Heart left ventricle (tissue), 16 donors: ENCODE measurements around the gene DRC7. TPM values are rescaled to one million over a fixed set of nuclear protein-coding genes. Genes with fewer than 3 reads are reported as not detected.

Experiments used
- ATAC-seq, 4 donors: fragments of 200-7000 bp; cut with Tn5 transposase; one replicate each; pipeline ENCODE4 v1.9.1; 2020 to 2022; ENCODE audit warnings: moderate library complexity in 4 of 4, mild to moderate bottlenecking in 3 of 4, moderate number of reproducible peaks in 1 of 4
- DNase-seq, 5 donors: peaks; one replicate each; pipeline ENCODE4 v3.0.0-alpha.2; 2020
- H3K27ac ChIP-seq, 12 donors: fragments of 200-600 bp; sonication (generic) in 4 of 12; one replicate each; pipeline versions ENCODE4 v1.5.0 to v1.8.0; 2016 to 2022; ENCODE audit warnings: mild to moderate bottlenecking in 2 of 12
- H3K27me3 ChIP-seq, 9 donors: fragments of 200-600 bp; sonication (generic) in 2 of 9; one replicate each; pipeline versions ENCODE4 v1.5.1 to v1.8.0; 2016 to 2022; ENCODE audit warnings: mild to moderate bottlenecking in 3 of 9
- H3K36me3 ChIP-seq, 9 donors: fragments of 200-600 bp; sonication (generic) in 2 of 9; one replicate each; pipeline versions ENCODE4 v1.5.0 to v1.8.0; 2018 to 2022; ENCODE audit warnings: mild to moderate bottlenecking in 2 of 9
- H3K4me1 ChIP-seq, 12 donors: fragments of 200-600 bp; sonication (generic) in 4 of 12; one replicate each; pipeline versions ENCODE4 v1.5.0 to v1.8.0; 2016 to 2022; ENCODE audit warnings: mild to moderate bottlenecking in 3 of 12
- H3K4me3 ChIP-seq, 12 donors: fragments of 200-600 bp; sonication (generic) in 4 of 12; one replicate each; pipeline versions ENCODE4 v1.5.0 to v1.8.0; 2017 to 2022; ENCODE audit warnings: mild to moderate bottlenecking in 9 of 12, moderate library complexity in 4 of 12
- H3K9me3 ChIP-seq, 12 donors: fragments of 200-600 bp; sonication (generic) in 4 of 12; one replicate each; pipeline versions ENCODE4 v1.5.0 to v1.8.0; 2016 to 2022; ENCODE audit warnings: mild to moderate bottlenecking in 1 of 12
- POLR2A ChIP-seq, 2 donors: fragments of 450-650 bp; IDR thresholded peaks; one replicate each; pipeline ENCODE4 v1.6.1; 2017; ENCODE audit warnings: antibody characterized with exemption in 2 of 2, mild to moderate bottlenecking in 2 of 2, moderate library complexity in 2 of 2
- WGBS, 4 donors: extraction: QIAGEN DNeasy Blood & Tissue Kit in 2 of 4; methylation state at CpG; one replicate each; pipeline versions ENCODE4 v1.1.5 to v1.1.7; 2013 to 2018; 5-methylcytosine and 5-hydroxymethylcytosine counted together
- intact Hi-C, 10 donors: fragments of 100-400 bp; cut with DNase I; formaldehyde crosslinking; loops; one replicate each; pipeline versions ENCODE4 v1.11.1 to v1.14.2; 2022
- polyA plus RNA-seq, 2 donors: library from polyadenylated mRNA; stranded (reverse); fragments of 200-250 nt; gene quantifications; one replicate each; pipeline ENCODE4 v1.2.3, GENCODE V29; 2013
- total RNA-seq, 9 donors: library from RNA; depleted of rRNA in 2 of 9; stranded (reverse); fragments of >200 nt in 2 of 9; fragmentation: NEBNext Ultra II Directional in 3 of 9; extraction: Animal tissue kit (Norgen Biotek cat#: 25700) in 3 of 9; gene quantifications; one replicate each; pipeline versions ENCODE4 v1.1.0 to v1.2.4, GENCODE V29; 2016 to 2023
- TF ChIP-seq, protein P1 (sequence below), 12 donors: fragments of 200-600 bp; sonication (generic) in 4 of 12; IDR thresholded peaks; one replicate each; pipeline versions ENCODE4 v1.5.0 to v1.8.0; 2018 to 2022; ENCODE audit warnings: antibody characterized with exemption in 12 of 12, mild to moderate bottlenecking in 5 of 12
- donor health status: ischemic (EF 13 %, LVEDD 7.1; RV severe dilation, severe dysfunction).
- donor health status: healthy with polysubstance abuse.
- donor health status: DM: no; HTN: yes; CAD: no.
- donor health status: DM: no; HTN: no; CAD: no.
- donor health status: ischemic (EF 25% LVEDD 6.9; RV normal size, moderate dysfunction).
- donor health status: ischemic (EF 25% LVEDD 5.7; RV mildly dilated, moderate dysfunction).
- donor health status: healthy.
- donor health status: DM: yes; HTN: yes; CAD: no.
- donor health status: ischemic (EF 35%, LVEDD 5.7; RV mildly dilated, moderate dysfunction).
- donor health status: nonischemic (EF 11% LVEDD 7.7; RV severe dilation, severe dysfunction).
- donor health status: DM: yes; HTN: yes; CAD: no.
- donor health status: PGD.
- donor health status: ischemic (EF 29% LVEDD 5.4; RV normal size, mild dysfunction).
- donor health status: nonischemic (EF 23%, LVEDD 6.1; RV moderate dilation, normal function).

DRC7 gene
- total and polyA plus RNA-seq, 11 donors = 0.29 TPM; not detected in 10

DNA sequence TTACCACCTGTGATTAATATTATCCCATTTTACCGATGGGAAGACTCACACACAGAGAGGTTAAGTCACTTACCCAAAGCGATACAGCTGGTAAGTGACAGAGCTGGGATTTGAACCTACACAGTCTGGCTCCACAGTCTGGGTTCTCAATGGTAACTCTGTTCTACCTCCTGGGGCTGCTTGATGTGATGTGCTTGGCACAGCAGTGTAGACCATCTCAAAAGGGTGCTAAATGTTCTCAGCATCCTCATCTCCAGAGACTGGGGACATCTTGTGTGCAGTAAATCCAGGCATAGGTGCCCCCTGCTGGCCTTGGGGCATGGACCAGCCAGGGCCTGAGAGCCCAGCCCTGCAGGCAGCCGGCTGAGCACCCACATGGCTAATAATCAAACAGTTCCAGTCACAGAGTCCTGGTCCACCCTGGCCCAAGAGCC, 25.6 kb downstream of the DRC7 start:
- ATAC-seq (peak in 3 of 4 donors; percentile 75 to 87 (median 76)), DNase-seq (peak in 4 of 5 donors; percentile 42 to 52 (median 50))
- no peaks in the 10 kb centered on the region for H3K9me3 ChIP-seq
- H3K4me3 ChIP-seq = no peak overlapping the region
- 69 to 92% (median 74%) methylated on average over 2 to 3 of the region's 3 CpGs for WGBS, 4 donors
- peaks cover 0 to 5% (median 0%) of the 10 kb centered on the region in 9 donors for H3K27me3 ChIP-seq
- no peaks in the 10 kb centered on the region for H3K4me1 ChIP-seq
- intact Hi-C loops = loop anchor here (1.0 to 5.0 kb wide), 7 partner anchors 48 to 144 kb away; no protein-coding TSS in a partner anchor
- H3K27ac ChIP-seq = no peak overlapping the region
- no peaks in the 10 kb centered on the region for H3K36me3 ChIP-seq
- TF ChIP-seq, protein P1, sequence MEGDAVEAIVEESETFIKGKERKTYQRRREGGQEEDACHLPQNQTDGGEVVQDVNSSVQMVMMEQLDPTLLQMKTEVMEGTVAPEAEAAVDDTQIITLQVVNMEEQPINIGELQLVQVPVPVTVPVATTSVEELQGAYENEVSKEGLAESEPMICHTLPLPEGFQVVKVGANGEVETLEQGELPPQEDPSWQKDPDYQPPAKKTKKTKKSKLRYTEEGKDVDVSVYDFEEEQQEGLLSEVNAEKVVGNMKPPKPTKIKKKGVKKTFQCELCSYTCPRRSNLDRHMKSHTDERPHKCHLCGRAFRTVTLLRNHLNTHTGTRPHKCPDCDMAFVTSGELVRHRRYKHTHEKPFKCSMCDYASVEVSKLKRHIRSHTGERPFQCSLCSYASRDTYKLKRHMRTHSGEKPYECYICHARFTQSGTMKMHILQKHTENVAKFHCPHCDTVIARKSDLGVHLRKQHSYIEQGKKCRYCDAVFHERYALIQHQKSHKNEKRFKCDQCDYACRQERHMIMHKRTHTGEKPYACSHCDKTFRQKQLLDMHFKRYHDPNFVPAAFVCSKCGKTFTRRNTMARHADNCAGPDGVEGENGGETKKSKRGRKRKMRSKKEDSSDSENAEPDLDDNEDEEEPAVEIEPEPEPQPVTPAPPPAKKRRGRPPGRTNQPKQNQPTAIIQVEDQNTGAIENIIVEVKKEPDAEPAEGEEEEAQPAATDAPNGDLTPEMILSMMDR (IDR thresholded peaks at IDR 0.05) = peak; percentile 43 to 61 (median 54)
- no peak for TF ChIP-seq POLR2A (IDR thresholded peaks at IDR 0.05)

DNA sequence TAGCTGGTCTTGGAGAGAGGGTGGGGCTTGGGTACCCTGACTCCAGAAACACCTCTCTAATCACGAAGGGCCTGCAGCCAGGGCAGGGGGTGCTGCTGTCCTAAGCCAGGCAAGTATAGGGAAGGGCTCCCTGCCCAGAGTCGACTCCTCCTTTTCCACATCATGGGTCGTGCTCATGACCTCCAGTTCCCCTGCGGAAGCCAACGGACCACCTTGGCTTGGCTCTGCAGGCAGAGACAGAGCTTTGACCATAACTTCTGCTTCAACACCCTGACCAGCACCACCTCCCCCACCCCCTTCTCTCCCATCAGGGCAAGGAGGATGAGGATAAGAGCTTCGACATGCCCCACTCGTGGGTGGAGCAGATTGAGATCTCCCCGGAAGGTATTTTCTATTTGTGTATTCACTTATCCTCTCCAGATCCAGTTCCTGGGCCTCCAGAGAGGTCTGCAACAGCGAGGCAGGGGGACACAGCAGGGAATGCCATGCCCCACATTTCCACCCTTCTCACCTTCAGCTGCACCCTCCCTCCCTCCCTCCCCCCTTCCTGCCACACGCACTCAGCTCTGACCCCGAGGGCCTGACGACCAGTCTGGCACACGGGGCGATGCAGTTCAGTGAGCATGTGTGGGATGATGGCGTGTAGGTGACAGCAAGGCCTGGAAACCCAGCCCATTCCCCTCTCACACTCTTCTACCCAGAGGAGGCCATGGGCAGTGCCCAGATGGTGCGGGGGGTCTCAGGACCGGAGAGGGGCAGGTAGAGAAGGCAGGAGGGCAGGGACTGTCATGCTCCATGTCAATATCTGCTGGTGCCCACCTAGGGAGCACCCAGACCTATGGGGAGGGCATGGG, 27.0 kb downstream of the DRC7 start:
- Histone ChIP-seq H3K27ac (no peak overlapping the region), H3K4me1 (no peaks in the 10 kb centered on the region), H3K4me3 (no peak overlapping the region), H3K36me3 (no peaks in the 10 kb centered on the region), H3K9me3 (no peaks in the 10 kb centered on the region), H3K27me3 (peaks cover 0 to 1% (median 0%) of the 10 kb centered on the region in 9 donors)
- ATAC-seq (no peak), DNase-seq (no peak)
- no peak for TF ChIP-seq POLR2A (IDR thresholded peaks at IDR 0.05)
- TF ChIP-seq, protein P1 (IDR thresholded peaks at IDR 0.05) = no peak
- intact Hi-C loops = loop anchor here (2.0 to 5.0 kb wide), 6 partner anchors 49 to 145 kb away; no protein-coding TSS in a partner anchor
- WGBS, 4 donors = 71 to 77% (median 75%) methylated on average over 16 to 17 of the region's 17 CpGs

DNA sequence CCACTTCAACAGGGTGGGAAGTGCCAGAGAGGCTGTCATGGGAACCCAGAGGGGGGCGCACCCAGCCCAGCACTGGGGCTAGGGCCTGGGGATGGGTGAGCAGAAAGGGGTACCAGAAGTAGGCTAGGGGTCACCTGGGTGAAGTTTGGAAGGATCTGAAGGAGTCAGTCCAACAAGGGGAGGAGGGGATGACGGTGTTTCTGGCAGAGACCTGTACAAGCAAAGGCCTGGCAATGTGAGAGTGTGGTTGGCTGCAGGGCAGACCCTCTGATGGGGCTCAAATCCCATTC, 27.5 kb downstream of the DRC7 start:
- no peaks in the 10 kb centered on the region for H3K4me1 ChIP-seq
- TF ChIP-seq, protein P1 (IDR thresholded peaks at IDR 0.05) = no peak
- TF ChIP-seq POLR2A (IDR thresholded peaks at IDR 0.05) = no peak
- no peaks in the 10 kb centered on the region for H3K9me3 ChIP-seq
- DNase-seq (no peak), ATAC-seq (peak in 1 of 4 donors; percentile 12)
- no peaks in the 10 kb centered on the region for H3K36me3 ChIP-seq
- WGBS, 4 donors = 89 to 96% (median 96%) methylated on average over 2 of the region's 2 CpGs
- H3K27ac ChIP-seq = no peak overlapping the region
- no peaks in the 10 kb centered on the region for H3K27me3 ChIP-seq
- H3K4me3 ChIP-seq = no peak overlapping the region
- intact Hi-C loops = loop anchor here (5.0 kb wide), 5 partner anchors 50 to 145 kb away; no protein-coding TSS in a partner anchor

DNA sequence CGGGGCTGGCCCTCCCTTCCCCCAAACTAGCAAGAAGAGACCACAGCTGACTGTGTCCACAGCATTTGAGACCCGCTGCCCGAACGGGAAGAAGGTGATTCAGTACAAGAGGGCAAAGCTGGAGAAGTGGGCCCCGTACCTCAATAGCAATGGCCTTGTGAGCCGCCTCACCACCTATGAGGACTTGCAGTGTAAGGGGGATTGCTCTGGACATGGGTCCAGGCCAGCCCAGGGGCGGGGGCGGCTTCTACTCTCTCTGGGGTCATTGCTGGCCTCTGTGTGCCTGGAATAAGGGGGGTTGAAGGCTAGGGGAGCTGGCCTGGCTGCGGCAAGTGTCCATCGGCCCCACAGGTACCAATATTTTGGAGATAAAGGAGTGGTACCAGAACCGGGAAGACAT, 28.0 kb downstream of the DRC7 start:
- intact Hi-C loops = loop anchor here (5.0 kb wide), 5 partner anchors 50 to 145 kb away; no protein-coding TSS in a partner anchor
- DNase-seq (no peak), ATAC-seq (no peak)
- WGBS, 4 donors = 82 to 89% (median 87%) methylated on average over 9 to 11 of the region's 11 CpGs
- H3K27ac ChIP-seq = no peak overlapping the region
- no peak overlapping the region for H3K4me3 ChIP-seq
- no peaks in the 10 kb centered on the region for H3K9me3 ChIP-seq
- no peaks in the 10 kb centered on the region for H3K36me3 ChIP-seq
- TF ChIP-seq POLR2A (IDR thresholded peaks at IDR 0.05) = no peak
- TF ChIP-seq, protein P1 (IDR thresholded peaks at IDR 0.05) = no peak
- no peaks in the 10 kb centered on the region for H3K27me3 ChIP-seq
- H3K4me1 ChIP-seq = no peaks in the 10 kb centered on the region
